OCI-LY7 (cell line): ENCODE data around the gene METRN. TPM values are rescaled to one million over a fixed set of nuclear protein-coding genes. Genes with fewer than 3 reads are reported as not detected.

Source experiments
- BruUV-seq: library from RNA; stranded (reverse); fragments of 400-500 nt; replicated peaks from 2 replicates; lab custom pipeline; 2021; lab: Mats Ljungman, UMichigan
- CTCF ChIA-PET: fragments of 300-600 bp; sonication (Branson Sonifier 250); formaldehyde crosslinking; loops from one replicate; lab custom pipeline; 2022; ENCODE audit warnings: antibody characterized with exemption; ENCODE audit not compliant: unreplicated experiment; lab: Charles Lee
- POLR2A ChIA-PET: fragments of 300-600 bp; sonication (Branson Sonifier 250); formaldehyde crosslinking; loops from one replicate; lab custom pipeline; 2022; ENCODE audit warnings: antibody characterized with exemption; lab: Charles Lee
- DNase-seq: peaks from one replicate; pipeline ENCODE4 v3.0.0-alpha.2; 2015; ENCODE audit warnings: low spot score
- H2AFZ ChIP-seq: fragments of 200-600 bp; sonication (generic), shearing (Covaris generic); 2 replicates; pipeline ENCODE4 v1.6.1; 2014; ENCODE audit warnings: mild to moderate bottlenecking, antibody characterized with exemption, low read length, moderate library complexity
- H3K27ac ChIP-seq: fragments of 200-600 bp; sonication (generic); 2 replicates; pipeline ENCODE4 v1.5.1; 2014; ENCODE audit warnings: mixed run types, low read depth, mild to moderate bottlenecking, moderate library complexity, low read length, inconsistent platforms; ENCODE audit not compliant: poor library complexity, severe bottlenecking
- H3K36me3 ChIP-seq: fragments of 200-600 bp; sonication (generic); 2 replicates; pipeline ENCODE4 v1.6.1; 2014; ENCODE audit warnings: mild to moderate bottlenecking, antibody characterized with exemption, low read length, moderate library complexity, mixed read lengths; ENCODE audit not compliant: insufficient read depth
- H3K4me1 ChIP-seq: fragments of 200-600 bp; sonication (generic); 2 replicates; pipeline ENCODE4 v1.5.1; 2014; ENCODE audit warnings: mild to moderate bottlenecking, low read length; ENCODE audit not compliant: insufficient read depth, poor library complexity, severe bottlenecking
- H3K4me2 ChIP-seq: fragments of 200-600 bp; sonication (generic); 2 replicates; pipeline ENCODE4 v1.6.1; 2014; ENCODE audit warnings: mild to moderate bottlenecking, low read length
- H3K4me3 ChIP-seq: fragments of 200-600 bp; sonication (generic); 2 replicates; pipeline ENCODE4 v1.5.1; 2014; ENCODE audit warnings: mild to moderate bottlenecking, low read depth, low read length; ENCODE audit not compliant: poor library complexity, severe bottlenecking
- H3K79me2 ChIP-seq: fragments of 200-600 bp; sonication (generic); 2 replicates; pipeline ENCODE4 v1.6.1; 2016; ENCODE audit warnings: low read depth, mild to moderate bottlenecking, low read length, moderate library complexity, mixed read lengths; ENCODE audit not compliant: insufficient read depth
- H3K9me2 ChIP-seq: fragments of 200-600 bp; sonication (generic); 2 replicates; pipeline ENCODE4 v1.6.1; 2016; ENCODE audit warnings: mild to moderate bottlenecking, low read length, mixed read lengths; ENCODE audit not compliant: insufficient read depth
- H3K9me3 ChIP-seq: fragments of 200-600 bp; sonication (generic); 2 replicates; pipeline ENCODE4 v1.6.1; 2014; ENCODE audit warnings: mild to moderate bottlenecking, mixed run types, low read length, mixed read lengths
- H4K20me1 ChIP-seq: fragments of 200-600 bp; sonication (generic); 2 replicates; pipeline ENCODE4 v1.6.1; 2014; ENCODE audit warnings: mild to moderate bottlenecking, antibody characterized with exemption, low read length, moderate library complexity, mixed read lengths; ENCODE audit not compliant: insufficient read depth
- CTCF ChIP-seq: fragments of 200-600 bp; sonication (generic); conservative IDR thresholded peaks from 2 replicates; pipeline ENCODE4 v1.5.1; 2014; ENCODE audit warnings: mild to moderate bottlenecking, antibody characterized with exemption, low read length, moderate library complexity, mixed read lengths
- EZH2phosphoT487 ChIP-seq: fragments of 200-600 bp; sonication (generic); IDR thresholded peaks from 2 replicates; pipeline ENCODE4 v1.6.1; 2018; ENCODE audit warnings: low read depth, borderline replicate concordance, mild to moderate bottlenecking, mixed run types, antibody characterized with exemption, low read length, moderate library complexity, mixed read lengths
- intact Hi-C: fragments of 100-400 bp; cut with micrococcal nuclease; formaldehyde crosslinking; loops from one replicate; pipeline ENCODE4 v1.10.0; 2022; ENCODE audit not compliant: unreplicated experiment
- total RNA-seq, 2 experiments: library from RNA; depleted of rRNA in 1 of 2; stranded (reverse); fragments of >200 nt in 1 of 2; shearing (Covaris generic) in 1 of 2; gene quantifications; 2 replicates each; pipeline ENCODE4 v1.2.3, GENCODE V29; 2014 to 2022

METRN gene
- total RNA-seq, 2 experiments from 2014 or later, result 14.4 to 15.9 TPM

GRCh38 chr16:760065-760464 is 45.1 kb downstream of the METRN start:
- no peaks in the 10 kb centered on the region for H3K4me1 ChIP-seq
- H3K4me2 ChIP-seq, result no peak overlapping the region
- no peak overlapping the region for H2AFZ ChIP-seq
- ChIA-PET POLR2A (no interaction called here), CTCF (no interaction called here)
- H3K4me3 ChIP-seq, result no peak overlapping the region
- H3K27ac ChIP-seq, result no peak overlapping the region
- intact Hi-C loops, result no loop called here
- BruUV-seq, result no TSS peak
- TF ChIP-seq EZH2phosphoT487, result no peak
- no peaks in the 10 kb centered on the region for H3K9me3 ChIP-seq
- H3K9me2 ChIP-seq, result no peaks in the 10 kb centered on the region
- H3K36me3 ChIP-seq, result no peaks in the 10 kb centered on the region
- no peaks in the 10 kb centered on the region for H3K79me2 ChIP-seq
- DNase-seq, result no peak
- H4K20me1 ChIP-seq, result no peaks in the 10 kb centered on the region

GRCh38 chr16:760545-761343 is 45.8 kb downstream of the METRN start, which contains the start of gene MSLN:
Gene MSLN, plus strand, starts transcription at chr16:760734. Its CDS starts 1,947 bp downstream, at chr16:762681.
- no peaks in the 10 kb centered on the region for H3K4me1 ChIP-seq
- ChIA-PET POLR2A (no interaction called here), CTCF (no interaction called here)
- no peaks in the 10 kb centered on the region for H3K79me2 ChIP-seq
- TF ChIP-seq CTCF (no peak), EZH2phosphoT487 (no peak)
- no peaks in the 10 kb centered on the region for H3K36me3 ChIP-seq
- no peak within 1 kb of the TSS for H2AFZ ChIP-seq
- no peak within 1 kb of the TSS for H3K4me2 ChIP-seq
- no peaks in the 10 kb centered on the region for H3K9me3 ChIP-seq
- no peak within 1 kb of the TSS for H3K4me3 ChIP-seq
- H3K27ac ChIP-seq, result no peak within 1 kb of the TSS
- intact Hi-C loops, result no loop called here
- no peaks in the 10 kb centered on the region for H4K20me1 ChIP-seq
- BruUV-seq, result no TSS peak
- no peaks in the 10 kb centered on the region for H3K9me2 ChIP-seq
- DNase-seq, result no peak

GRCh38 chr16:761625-762513 is 47.0 kb downstream of the METRN start:
- BruUV-seq, result no TSS peak
- CTCF ChIA-PET, result no interaction called here
- intact Hi-C loops, result no loop called here
- Histone ChIP-seq H3K4me2 (no peak overlapping the region), H3K9me3 (no peaks in the 10 kb centered on the region), H2AFZ (no peak overlapping the region), H3K9me2 (no peaks in the 10 kb centered on the region), H3K27ac (no peak overlapping the region), H3K4me1 (no peaks in the 10 kb centered on the region), H3K36me3 (no peaks in the 10 kb centered on the region), H4K20me1 (no peaks in the 10 kb centered on the region), H3K4me3 (no peak overlapping the region), H3K79me2 (no peaks in the 10 kb centered on the region)
- TF ChIP-seq EZH2phosphoT487 (no peak), CTCF (no peak)
- POLR2A ChIA-PET, result no interaction called here
- no peak for DNase-seq
